Fibroblast of lung (primary cell): Measurements from ENCODE around the gene MATN1.

ENCODE experiments used
- EZH2 ChIP-seq: IDR thresholded peaks from 2 replicates; pipeline ENCODE4 v1.5.1; 2012; ENCODE audit warnings: low read length, control low read depth, mild to moderate bottlenecking; ENCODE audit errors: missing control alignments
- TF ChIP-seq, protein P1 (sequence below), 2 donors: IDR thresholded peaks in 1 of 2; conservative IDR thresholded peaks in 1 of 2; 1 replicate in 1 of 2; 2 replicates in 1 of 2; pipeline ENCODE4 v1.5.1; 2011 to 2012; ENCODE audit warnings: low read length in 2 of 2, control low read depth in 1 of 2, inconsistent platforms in 1 of 2, low read depth in 1 of 2, mild to moderate bottlenecking in 1 of 2

- TF ChIP-seq, protein P1, sequence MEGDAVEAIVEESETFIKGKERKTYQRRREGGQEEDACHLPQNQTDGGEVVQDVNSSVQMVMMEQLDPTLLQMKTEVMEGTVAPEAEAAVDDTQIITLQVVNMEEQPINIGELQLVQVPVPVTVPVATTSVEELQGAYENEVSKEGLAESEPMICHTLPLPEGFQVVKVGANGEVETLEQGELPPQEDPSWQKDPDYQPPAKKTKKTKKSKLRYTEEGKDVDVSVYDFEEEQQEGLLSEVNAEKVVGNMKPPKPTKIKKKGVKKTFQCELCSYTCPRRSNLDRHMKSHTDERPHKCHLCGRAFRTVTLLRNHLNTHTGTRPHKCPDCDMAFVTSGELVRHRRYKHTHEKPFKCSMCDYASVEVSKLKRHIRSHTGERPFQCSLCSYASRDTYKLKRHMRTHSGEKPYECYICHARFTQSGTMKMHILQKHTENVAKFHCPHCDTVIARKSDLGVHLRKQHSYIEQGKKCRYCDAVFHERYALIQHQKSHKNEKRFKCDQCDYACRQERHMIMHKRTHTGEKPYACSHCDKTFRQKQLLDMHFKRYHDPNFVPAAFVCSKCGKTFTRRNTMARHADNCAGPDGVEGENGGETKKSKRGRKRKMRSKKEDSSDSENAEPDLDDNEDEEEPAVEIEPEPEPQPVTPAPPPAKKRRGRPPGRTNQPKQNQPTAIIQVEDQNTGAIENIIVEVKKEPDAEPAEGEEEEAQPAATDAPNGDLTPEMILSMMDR (conservative IDR thresholded peaks at IDR 0.05 in 1 of 2, IDR thresholded peaks at IDR 0.05 in 1 of 2; ENCODE audit: low read depth in 1 of 2, low read length in 2 of 2) = no peak
- no peak for TF ChIP-seq EZH2
Measured at GRCh38 chr1:30752651-30752908, 29.2 kb upstream of the MATN1 start.
